ENCODE measurements around the gene CNOT2. TPM values are rescaled to one million over a fixed set of nuclear protein-coding genes. Genes with fewer than 3 reads are reported as not detected.

CNOT2 gene, protein sequence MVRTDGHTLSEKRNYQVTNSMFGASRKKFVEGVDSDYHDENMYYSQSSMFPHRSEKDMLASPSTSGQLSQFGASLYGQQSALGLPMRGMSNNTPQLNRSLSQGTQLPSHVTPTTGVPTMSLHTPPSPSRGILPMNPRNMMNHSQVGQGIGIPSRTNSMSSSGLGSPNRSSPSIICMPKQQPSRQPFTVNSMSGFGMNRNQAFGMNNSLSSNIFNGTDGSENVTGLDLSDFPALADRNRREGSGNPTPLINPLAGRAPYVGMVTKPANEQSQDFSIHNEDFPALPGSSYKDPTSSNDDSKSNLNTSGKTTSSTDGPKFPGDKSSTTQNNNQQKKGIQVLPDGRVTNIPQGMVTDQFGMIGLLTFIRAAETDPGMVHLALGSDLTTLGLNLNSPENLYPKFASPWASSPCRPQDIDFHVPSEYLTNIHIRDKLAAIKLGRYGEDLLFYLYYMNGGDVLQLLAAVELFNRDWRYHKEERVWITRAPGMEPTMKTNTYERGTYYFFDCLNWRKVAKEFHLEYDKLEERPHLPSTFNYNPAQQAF
- 27.4 to 46.8 TPM (median 33.6 TPM) in 5 replicates for total RNA-seq (2022; extraction: Qiagen RNA extraction; ENCODE audit: low read depth)

GRCh38 chr12:70242695-70243509, at the start of gene CNOT2:
Gene CNOT2 (plus strand): TSS chr12:70243433. CDS start chr12:70278227, 34,794 bp downstream.

DNA sequence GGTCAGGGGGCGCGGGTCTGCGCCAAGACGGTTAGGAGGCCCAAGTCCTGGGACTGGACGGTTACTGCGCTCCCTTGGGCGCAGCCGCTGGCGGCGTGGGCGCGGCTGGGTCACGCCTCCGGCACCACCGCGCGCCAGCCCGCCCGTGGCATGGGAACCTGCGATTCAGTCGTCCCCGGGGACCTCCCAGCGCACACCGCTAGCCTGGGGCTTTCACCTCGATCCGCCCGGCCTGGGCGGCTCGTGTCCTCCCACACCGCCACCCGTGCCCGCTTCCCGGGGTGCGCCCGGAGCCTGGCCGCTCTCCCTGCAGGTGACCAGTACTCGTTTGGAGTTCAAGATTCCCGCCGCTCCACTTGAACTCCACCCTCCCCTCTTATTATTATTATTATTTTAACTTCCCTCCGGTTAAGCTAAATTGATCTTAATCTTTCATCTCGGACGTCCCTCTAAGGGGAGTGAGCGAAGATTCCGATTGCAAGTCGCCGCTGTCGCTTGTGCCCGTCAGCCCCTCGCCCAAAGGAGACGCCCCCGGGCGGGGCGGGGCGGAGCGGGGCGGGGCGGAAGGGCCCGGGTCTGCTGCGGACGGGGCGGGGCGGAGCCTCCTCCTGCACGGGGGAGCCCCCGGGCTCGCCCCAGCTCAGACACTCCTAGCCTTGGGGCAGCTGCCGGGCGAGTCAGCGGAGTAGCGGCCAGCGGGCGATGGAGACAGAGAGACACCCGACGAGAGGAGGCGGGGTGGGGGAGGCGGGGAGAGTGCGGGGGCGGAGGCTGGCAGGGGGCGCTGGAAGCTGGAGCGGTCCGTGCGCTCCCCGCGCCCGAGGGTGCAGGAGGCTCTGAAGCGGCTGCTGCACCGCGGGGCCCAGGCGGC, 122.7 kb downstream of the CNOT2 start, which contains the start of gene KCNMB4:
KCNMB4 (plus strand) TSS at position 643 of the 871 bp plus-strand sequence. CDS start 445 bp downstream, outside the sequence.

Other genes with a start within 250 kb of the CNOT2 start
- 0.11 to 0.51 TPM (median 0.25 TPM) in 5 replicates for gene KCNMB4, start 122.9 kb downstream of the CNOT2 start, total RNA-seq (2022; extraction: Qiagen RNA extraction; ENCODE audit: low read depth)